Heart left ventricle (tissue), 13 donors: ENCODE measurements around the gene MGARP.

Experiments
- CTCF ChIP-seq, 12 donors: fragments of 200-600 bp; sonication (generic) in 4 of 12; IDR thresholded peaks; one replicate each; pipeline versions ENCODE4 v1.5.0 to v1.8.0; 2018 to 2022; ENCODE audit warnings: antibody characterized with exemption in 12 of 12, mild to moderate bottlenecking in 5 of 12
- POLR2A ChIP-seq, 2 donors: fragments of 450-650 bp; IDR thresholded peaks; one replicate each; pipeline ENCODE4 v1.6.1; 2017; ENCODE audit warnings: antibody characterized with exemption in 2 of 2, mild to moderate bottlenecking in 2 of 2, moderate library complexity in 2 of 2
- donor health status: ischemic (EF 13 %, LVEDD 7.1; RV severe dilation, severe dysfunction).
- donor health status: DM: no; HTN: yes; CAD: no.
- donor health status: DM: no; HTN: no; CAD: no.
- donor health status: ischemic (EF 25% LVEDD 6.9; RV normal size, moderate dysfunction).
- donor health status: ischemic (EF 25% LVEDD 5.7; RV mildly dilated, moderate dysfunction).
- donor health status: ischemic (EF 35%, LVEDD 5.7; RV mildly dilated, moderate dysfunction).
- donor health status: nonischemic (EF 11% LVEDD 7.7; RV severe dilation, severe dysfunction).
- donor health status: DM: yes; HTN: yes; CAD: no.
- donor health status: PGD.
- donor health status: ischemic (EF 29% LVEDD 5.4; RV normal size, mild dysfunction).
- donor health status: nonischemic (EF 23%, LVEDD 6.1; RV moderate dilation, normal function).

GRCh38 chr4:139319571-139319970 lies 39.5 kb upstream of the MGARP start:
- TF ChIP-seq CTCF (IDR thresholded peaks at IDR 0.05) (no peak), POLR2A (IDR thresholded peaks at IDR 0.05) (no peak)
